ENCODE results near the gene INSYN1.

Gene INSYN1

GRCh38 chr15:73753250-73754130, at the start of gene INSYN1:
Gene INSYN1, minus strand, starts transcription at chr15:73753351. Its CDS starts 2,221 bp downstream, at chr15:73751130.
- Mint-ChIP-seq H3K27me3 (ENCODE audit: low read depth) (peaks cover 47% of the 10 kb centered on the region), H3K27ac (peak within 1 kb of the TSS; percentile 8 to 81 (median 13)), H3K9me3 (no peaks in the 10 kb centered on the region), H3K36me3 (ENCODE audit: low read depth) (no peaks in the 10 kb centered on the region), H3K4me1 (peaks cover 9% of the 10 kb centered on the region), H3K4me3 (peak within 1 kb of the TSS; percentile 57 to 85 (median 82))
- no peak for TF ChIP-seq CTCF (IDR thresholded peaks at IDR 0.05; ENCODE audit: unreplicated experiment in 3 of 3)

- Mint-ChIP-seq H3K9me3 (no peaks in the 10 kb centered on the region), H3K27me3 (ENCODE audit: low read depth) (peaks cover 8% of the 10 kb centered on the region), H3K27ac (peak overlapping the region in 2 of 3 experiments; percentile 74 to 92)
These were observed 49.4 kb upstream of the INSYN1 start for GRCh38 chr15:73802431-73803041.

GRCh38 chr15:73800662-73801345, 47.7 kb upstream of the INSYN1 start:
- Mint-ChIP-seq H3K36me3 (ENCODE audit: low read depth) (no peaks in the 10 kb centered on the region), H3K27ac (peak overlapping the region in 2 of 3 experiments; percentile 71 to 92), H3K27me3 (ENCODE audit: low read depth) (peaks cover 6% of the 10 kb centered on the region), H3K9me3 (no peaks in the 10 kb centered on the region), H3K4me3 (peak overlapping the region in 1 of 3 experiments; percentile 24), H3K4me1 (peaks cover 51% of the 10 kb centered on the region)
- no peak for TF ChIP-seq CTCF (IDR thresholded peaks at IDR 0.05; ENCODE audit: unreplicated experiment in 3 of 3)

More at GRCh38 chr15:73802431-73803041, 49.4 kb upstream of the INSYN1 start:
- H3K36me3 Mint-ChIP-seq (ENCODE audit: low read depth), result no peaks in the 10 kb centered on the region
- no peak for TF ChIP-seq CTCF (IDR thresholded peaks at IDR 0.05; ENCODE audit: unreplicated experiment in 3 of 3)
- H3K4me3 Mint-ChIP-seq, result no peak overlapping the region
- peaks cover 53% of the 10 kb centered on the region for H3K4me1 Mint-ChIP-seq

GRCh38 chr15:73799466-73799865, 46.3 kb upstream of the INSYN1 start:
- Mint-ChIP-seq H3K27ac (peak overlapping the region in 2 of 3 experiments; percentile 58 to 92), H3K9me3 (no peaks in the 10 kb centered on the region), H3K4me3 (no peak overlapping the region), H3K4me1 (peaks cover 53% of the 10 kb centered on the region), H3K27me3 (ENCODE audit: low read depth) (no peaks in the 10 kb centered on the region), H3K36me3 (ENCODE audit: low read depth) (no peaks in the 10 kb centered on the region)
- no peak for TF ChIP-seq CTCF (IDR thresholded peaks at IDR 0.05; ENCODE audit: unreplicated experiment in 3 of 3)

- no peak overlapping the region for H3K27ac Mint-ChIP-seq
- no peak overlapping the region for H3K4me3 Mint-ChIP-seq
- peaks cover 47% of the 10 kb centered on the region for H3K4me1 Mint-ChIP-seq
- H3K27me3 Mint-ChIP-seq (ENCODE audit: low read depth), result peaks cover 3% of the 10 kb centered on the region
- no peaks in the 10 kb centered on the region for H3K9me3 Mint-ChIP-seq
- TF ChIP-seq CTCF (IDR thresholded peaks at IDR 0.05; ENCODE audit: unreplicated experiment in 3 of 3), result no peak
- no peaks in the 10 kb centered on the region for H3K36me3 Mint-ChIP-seq (ENCODE audit: low read depth)
These were observed 44.4 kb upstream of the INSYN1 start for GRCh38 chr15:73797366-73798158.

All from nephron (organoid).